Measurements from ENCODE around the gene GAS7.

The GAS7 gene

DNA sequence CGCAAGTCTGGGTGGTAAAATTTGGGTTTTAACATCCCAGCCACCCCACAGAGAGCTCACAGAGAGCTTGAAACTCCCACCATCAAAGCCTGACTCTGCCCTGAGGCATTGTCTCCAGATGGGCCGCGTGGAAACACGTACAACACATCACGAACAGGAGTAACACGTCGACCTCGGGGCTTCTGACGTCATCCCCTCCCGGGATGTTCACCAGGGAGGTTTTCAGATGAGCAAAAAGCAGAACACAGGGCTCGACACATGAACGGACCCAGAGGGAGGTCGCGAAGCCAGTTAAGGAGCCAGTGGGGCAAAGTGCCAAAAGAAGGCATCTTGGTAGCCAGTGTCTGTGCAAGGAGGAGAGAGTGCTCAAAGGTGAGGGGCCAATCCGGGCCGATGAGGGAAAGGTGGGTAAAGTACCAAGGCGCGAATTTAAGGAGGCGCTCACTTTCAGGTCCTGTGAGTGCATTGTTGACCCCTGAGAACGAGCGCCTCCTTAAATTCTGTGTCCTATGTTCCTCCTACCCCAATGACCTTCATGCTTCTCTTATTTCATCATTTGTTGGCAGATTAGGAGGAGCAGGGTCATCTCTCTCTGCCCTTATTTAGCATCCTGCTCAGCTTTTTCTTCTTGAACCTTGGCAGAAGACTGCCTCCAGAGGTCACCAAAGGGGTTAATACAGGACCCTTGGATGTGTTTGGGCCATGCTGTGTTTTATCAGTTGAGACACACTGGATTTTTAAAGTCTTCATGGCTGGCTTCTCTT, 298.9 kb downstream of the GAS7 start:
- Histone ChIP-seq H3K36me3 (ENCODE audit: insufficient read depth) (no peaks in the 10 kb centered on the region), H4K20me1 (ENCODE audit: insufficient read depth) (no peaks in the 10 kb centered on the region), H3K9ac (no peak overlapping the region), H3K27ac (no peak overlapping the region), H3K4me2 (no peak overlapping the region), H3K79me2 (ENCODE audit: insufficient read depth, low read depth) (no peaks in the 10 kb centered on the region), H2AFZ (ENCODE audit: low read depth) (no peak overlapping the region), H3K27me3 (ENCODE audit: insufficient read depth, low read depth) (no peaks in the 10 kb centered on the region), H3K4me1 (ENCODE audit: low read depth, poor library complexity, severe bottlenecking) (no peaks in the 10 kb centered on the region), H3K4me3 (IDR thresholded peaks at IDR 0.05; ENCODE audit: insufficient read depth, low read depth, low read length) (no peak overlapping the region)
- TF ChIP-seq, protein P1, sequence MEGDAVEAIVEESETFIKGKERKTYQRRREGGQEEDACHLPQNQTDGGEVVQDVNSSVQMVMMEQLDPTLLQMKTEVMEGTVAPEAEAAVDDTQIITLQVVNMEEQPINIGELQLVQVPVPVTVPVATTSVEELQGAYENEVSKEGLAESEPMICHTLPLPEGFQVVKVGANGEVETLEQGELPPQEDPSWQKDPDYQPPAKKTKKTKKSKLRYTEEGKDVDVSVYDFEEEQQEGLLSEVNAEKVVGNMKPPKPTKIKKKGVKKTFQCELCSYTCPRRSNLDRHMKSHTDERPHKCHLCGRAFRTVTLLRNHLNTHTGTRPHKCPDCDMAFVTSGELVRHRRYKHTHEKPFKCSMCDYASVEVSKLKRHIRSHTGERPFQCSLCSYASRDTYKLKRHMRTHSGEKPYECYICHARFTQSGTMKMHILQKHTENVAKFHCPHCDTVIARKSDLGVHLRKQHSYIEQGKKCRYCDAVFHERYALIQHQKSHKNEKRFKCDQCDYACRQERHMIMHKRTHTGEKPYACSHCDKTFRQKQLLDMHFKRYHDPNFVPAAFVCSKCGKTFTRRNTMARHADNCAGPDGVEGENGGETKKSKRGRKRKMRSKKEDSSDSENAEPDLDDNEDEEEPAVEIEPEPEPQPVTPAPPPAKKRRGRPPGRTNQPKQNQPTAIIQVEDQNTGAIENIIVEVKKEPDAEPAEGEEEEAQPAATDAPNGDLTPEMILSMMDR (conservative IDR thresholded peaks at IDR 0.05; ENCODE audit: low read depth, low read length), result no peak

DNA sequence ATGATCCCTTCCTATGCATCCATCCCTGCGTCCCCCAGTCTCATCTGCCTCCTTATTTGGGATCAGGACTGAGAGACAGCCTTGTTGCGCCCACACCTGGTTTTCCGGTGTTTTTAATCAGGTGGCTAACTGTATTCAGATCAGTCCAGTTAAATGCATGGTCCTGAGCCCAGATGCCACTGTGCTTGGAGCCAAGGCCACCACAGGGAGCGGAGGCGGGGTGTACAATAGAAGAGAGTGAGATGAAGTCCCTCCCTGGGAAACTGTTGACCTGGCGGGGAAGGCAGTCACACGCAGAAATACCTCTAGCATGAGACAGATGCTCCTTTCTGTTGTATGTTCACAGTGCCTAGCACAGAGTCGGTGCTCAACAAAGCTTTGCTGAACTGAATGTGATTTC, 299.6 kb downstream of the GAS7 start:
- no peaks in the 10 kb centered on the region for H3K4me1 ChIP-seq (ENCODE audit: low read depth, poor library complexity, severe bottlenecking)

DNA sequence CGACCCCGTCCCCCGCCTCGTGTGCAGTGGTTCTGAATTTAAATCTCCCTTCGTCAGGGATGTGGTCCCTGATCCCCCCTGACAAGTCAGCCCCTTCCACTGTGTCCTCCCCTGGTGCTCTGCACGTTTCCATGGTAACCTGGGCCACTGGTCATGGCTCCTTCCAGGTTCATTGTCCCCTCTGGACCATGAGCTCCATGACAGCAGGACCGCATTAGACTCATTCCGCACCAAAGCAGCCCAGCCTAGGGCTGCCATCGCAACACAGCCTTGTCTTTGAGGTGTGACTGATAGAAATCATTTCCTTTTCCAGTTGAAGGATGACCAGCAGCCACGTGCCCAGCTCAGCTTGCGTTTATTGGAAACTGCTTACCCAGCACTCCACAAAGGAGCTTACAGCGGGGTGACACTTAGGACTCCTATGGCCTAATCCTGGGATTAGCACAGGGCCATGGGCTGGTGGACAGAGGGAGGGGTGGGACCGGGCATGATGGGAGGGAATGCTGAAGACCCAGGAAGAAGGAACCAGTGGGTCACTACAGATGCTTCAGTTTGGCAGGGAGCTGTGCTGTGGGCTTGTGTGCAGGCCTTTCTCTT, 300.9 kb downstream of the GAS7 start:
- Histone ChIP-seq H3K9ac (no peak overlapping the region), H3K27me3 (ENCODE audit: insufficient read depth, low read depth) (no peaks in the 10 kb centered on the region), H3K4me2 (no peak overlapping the region), H3K27ac (no peak overlapping the region), H3K36me3 (ENCODE audit: insufficient read depth) (no peaks in the 10 kb centered on the region), H3K4me3 (IDR thresholded peaks at IDR 0.05; ENCODE audit: insufficient read depth, low read depth, low read length) (no peak overlapping the region), H4K20me1 (ENCODE audit: insufficient read depth) (no peaks in the 10 kb centered on the region), H3K4me1 (ENCODE audit: low read depth, poor library complexity, severe bottlenecking) (no peaks in the 10 kb centered on the region), H2AFZ (ENCODE audit: low read depth) (no peak overlapping the region), H3K79me2 (ENCODE audit: insufficient read depth, low read depth) (no peaks in the 10 kb centered on the region)
- TF ChIP-seq, protein P1 (conservative IDR thresholded peaks at IDR 0.05; ENCODE audit: low read depth, low read length), result no peak

More for the DNA sequence above, 299.6 kb downstream of the GAS7 start:
- H3K9ac ChIP-seq, result no peak overlapping the region
- H3K27ac ChIP-seq, result no peak overlapping the region
- H3K4me2 ChIP-seq, result no peak overlapping the region
- H4K20me1 ChIP-seq (ENCODE audit: insufficient read depth), result no peaks in the 10 kb centered on the region
- no peak overlapping the region for H2AFZ ChIP-seq (ENCODE audit: low read depth)
- H3K27me3 ChIP-seq (ENCODE audit: insufficient read depth, low read depth), result no peaks in the 10 kb centered on the region
- H3K4me3 ChIP-seq (IDR thresholded peaks at IDR 0.05; ENCODE audit: insufficient read depth, low read depth, low read length), result no peak overlapping the region
- H3K36me3 ChIP-seq (ENCODE audit: insufficient read depth), result no peaks in the 10 kb centered on the region
- H3K79me2 ChIP-seq (ENCODE audit: insufficient read depth, low read depth), result no peaks in the 10 kb centered on the region
- TF ChIP-seq, protein P1 (conservative IDR thresholded peaks at IDR 0.05; ENCODE audit: low read depth, low read length), result no peak

DNA sequence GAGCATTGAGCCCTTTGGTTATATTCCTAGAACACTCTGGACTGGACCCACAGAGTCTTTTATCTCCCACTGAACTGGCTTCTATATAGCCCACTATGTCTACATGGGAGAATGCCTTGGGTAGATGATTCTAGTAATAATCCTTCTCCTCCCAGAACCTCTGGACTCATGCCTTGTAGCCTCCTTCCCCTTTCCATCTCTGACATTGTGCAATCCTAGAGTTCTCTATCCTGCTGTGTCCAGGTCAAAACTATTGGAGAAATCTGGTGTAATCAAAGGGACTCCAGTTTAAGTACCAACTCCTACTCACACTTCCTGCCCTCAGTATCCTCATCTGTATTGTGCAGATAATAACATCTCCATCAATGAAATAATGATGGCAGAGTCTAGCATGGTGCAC, 302.5 kb downstream of the GAS7 start:
- H3K27me3 ChIP-seq (ENCODE audit: insufficient read depth, low read depth), result no peaks in the 10 kb centered on the region
- no peak overlapping the region for H3K4me3 ChIP-seq (IDR thresholded peaks at IDR 0.05; ENCODE audit: insufficient read depth, low read depth, low read length)
- no peaks in the 10 kb centered on the region for H3K4me1 ChIP-seq (ENCODE audit: low read depth, poor library complexity, severe bottlenecking)
- H3K79me2 ChIP-seq (ENCODE audit: insufficient read depth, low read depth), result no peaks in the 10 kb centered on the region
- TF ChIP-seq, protein P1 (conservative IDR thresholded peaks at IDR 0.05; ENCODE audit: low read depth, low read length), result no peak
- no peak overlapping the region for H2AFZ ChIP-seq (ENCODE audit: low read depth)
- no peak overlapping the region for H3K4me2 ChIP-seq
- H3K27ac ChIP-seq, result no peak overlapping the region
- H3K9ac ChIP-seq, result no peak overlapping the region
- no peaks in the 10 kb centered on the region for H3K36me3 ChIP-seq (ENCODE audit: insufficient read depth)
- no peaks in the 10 kb centered on the region for H4K20me1 ChIP-seq (ENCODE audit: insufficient read depth)

All from KMS-11 (cell line).